Endothelial cell of umbilical vein (primary cell): ENCODE measurements around the gene PRR16. TPM values are rescaled to one million over a fixed set of nuclear protein-coding genes. Genes with fewer than 3 reads are reported as not detected.

Experiments used
- BruUV-seq: library from RNA; stranded (reverse); fragments of 400-500 nt; replicated peaks from 2 replicates; lab custom pipeline; 2021; lab: Mats Ljungman, UMichigan
- CTCF ChIA-PET: fragments of 300-600, 350-600 bp; sonication (Branson Sonifier 250); formaldehyde crosslinking; loops from one replicate; lab custom pipeline; 2021; ENCODE audit warnings: antibody characterized with exemption, inconsistent platforms; lab: Charles Lee
- POLR2A ChIA-PET: fragments of 300-600, 350-600 bp; sonication (Branson Sonifier 250); formaldehyde crosslinking; loops from one replicate; lab custom pipeline; 2021; ENCODE audit warnings: antibody characterized with exemption, inconsistent platforms; lab: Charles Lee
- DNase-seq: peaks from one replicate; pipeline ENCODE4 v3.0.0-alpha.2; 2011; ENCODE audit warnings: low read depth, low spot score
- FAIRE-seq: peaks from 2 replicates; lab custom pipeline; 2011; peaks lifted over from hg19 to GRCh38; lab: Jason Lieb, UNC
- H2AFZ ChIP-seq: 2 replicates; pipeline ENCODE4 v1.6.0; 2012; ENCODE audit warnings: low read depth, low read length, control low read depth, inconsistent platforms
- H3K27ac ChIP-seq: 2 replicates; pipeline ENCODE4 v1.5.1; 2011; ENCODE audit warnings: low read depth, mild to moderate bottlenecking, control low read depth, low read length, moderate library complexity; ENCODE audit not compliant: insufficient read depth
- H3K27me3 ChIP-seq, 2 experiments: 2 replicates each; pipeline versions ENCODE4 v1.6.0 to v1.6.1; 2011; ENCODE audit warnings: low read length in 2 of 2, mixed read lengths in 1 of 2; ENCODE audit not compliant: control insufficient read depth in 2 of 2, insufficient read depth in 2 of 2
- H3K36me3 ChIP-seq, 2 experiments: 2 replicates in 1 of 2; 3 replicates in 1 of 2; pipeline ENCODE4 v1.5.1; 2011; ENCODE audit warnings: low read length in 2 of 2, mild to moderate bottlenecking in 1 of 2, moderate library complexity in 1 of 2; ENCODE audit not compliant: control insufficient read depth in 2 of 2, insufficient read depth in 2 of 2; ENCODE audit errors: extremely low read depth in 1 of 2
- H3K4me1 ChIP-seq: 3 replicates; pipeline ENCODE4 v1.5.1; 2011; ENCODE audit warnings: mild to moderate bottlenecking, low read length; ENCODE audit not compliant: control insufficient read depth, insufficient read depth; ENCODE audit errors: extremely low read depth
- H3K4me2 ChIP-seq: 2 replicates; pipeline ENCODE4 v1.6.1; 2011; ENCODE audit warnings: low read length, control low read depth, mixed read lengths; ENCODE audit not compliant: insufficient read depth
- H3K4me3 ChIP-seq, 3 experiments: fragments of 200-600 bp in 1 of 3; sonication (generic), shearing (Covaris generic) in 1 of 3; replicated peaks in 1 of 3; 2 replicates each; pipeline ENCODE4 v1.5.1; 2011 to 2016; ENCODE audit warnings: control low read depth in 3 of 3, low read length in 3 of 3, mild to moderate bottlenecking in 2 of 3, inconsistent platforms in 1 of 3, low read depth in 1 of 3, moderate library complexity in 1 of 3; ENCODE audit not compliant: insufficient read depth in 1 of 3
- H3K79me2 ChIP-seq: 2 replicates; pipeline ENCODE4 v1.6.0; 2012; ENCODE audit warnings: low read length, inconsistent platforms; ENCODE audit not compliant: control insufficient read depth, insufficient read depth
- H3K9ac ChIP-seq: replicated peaks from 2 replicates; pipeline ENCODE3; 2011; ENCODE audit warnings: low read length, control low read depth; ENCODE audit not compliant: insufficient read depth; ENCODE audit errors: extremely low read depth
- H3K9me1 ChIP-seq: replicated peaks from 3 replicates; pipeline ENCODE4 v1.6.0; 2011; ENCODE audit warnings: mild to moderate bottlenecking, low read length; ENCODE audit not compliant: control insufficient read depth, insufficient read depth; ENCODE audit errors: extremely low read depth
- H3K9me3 ChIP-seq: replicated peaks from 2 replicates; pipeline ENCODE4 v1.5.1; 2012; ENCODE audit warnings: low read length, inconsistent platforms; ENCODE audit not compliant: control insufficient read depth, insufficient read depth
- H4K20me1 ChIP-seq: replicated peaks from 2 replicates; pipeline ENCODE3; 2011; ENCODE audit warnings: mild to moderate bottlenecking, low read length; ENCODE audit not compliant: control insufficient read depth, insufficient read depth; ENCODE audit errors: extremely low read depth
- CTCF ChIP-seq, 2 donors: IDR thresholded peaks; 1 replicate in 1 of 2; 2 replicates in 1 of 2; pipeline ENCODE4 v1.5.1; 2011; ENCODE audit warnings: low read length in 2 of 2, mild to moderate bottlenecking in 2 of 2, moderate library complexity in 2 of 2, control low read depth in 1 of 2, inconsistent platforms in 1 of 2, low read depth in 1 of 2; ENCODE audit not compliant: insufficient read depth in 1 of 2; ENCODE audit errors: extremely low read depth in 1 of 2
- EZH2 ChIP-seq: IDR thresholded peaks from 2 replicates; pipeline ENCODE4 v1.6.1; 2012; ENCODE audit warnings: borderline replicate concordance, low read depth, mild to moderate bottlenecking, moderate library complexity, low read length, inconsistent platforms; ENCODE audit not compliant: severe bottlenecking
- FOS ChIP-seq: IDR thresholded peaks from 2 replicates; pipeline ENCODE4 v1.6.1; 2011; ENCODE audit warnings: mild to moderate bottlenecking, low read length, moderate library complexity, borderline replicate concordance; ENCODE audit not compliant: insufficient read depth
- GATA2 ChIP-seq: IDR thresholded peaks from 2 replicates; pipeline ENCODE4 v1.7.0; 2011; ENCODE audit warnings: low read depth, mild to moderate bottlenecking, moderate library complexity, mixed read lengths, low read length; ENCODE audit not compliant: insufficient read length, insufficient read depth
- JUN ChIP-seq: IDR thresholded peaks from 2 replicates; pipeline ENCODE4 v1.6.1; 2011; ENCODE audit warnings: borderline replicate concordance, low read depth; ENCODE audit not compliant: insufficient read length, insufficient read depth
- MAX ChIP-seq: IDR thresholded peaks from 2 replicates; pipeline ENCODE4 v1.6.1; 2011; ENCODE audit not compliant: insufficient read depth, insufficient read length
- MYC ChIP-seq: IDR thresholded peaks from one replicate; pipeline ENCODE4 v1.6.1; 2011; ENCODE audit warnings: mild to moderate bottlenecking, low read depth, low read length
- POLR2A ChIP-seq: IDR thresholded peaks from 2 replicates; pipeline ENCODE4 v1.6.1; 2012; ENCODE audit warnings: low read depth, mild to moderate bottlenecking, control low read depth, low read length
- POLR2AphosphoS5 ChIP-seq: IDR thresholded peaks from 2 replicates; pipeline ENCODE4 v1.6.1; 2012; ENCODE audit warnings: low read depth, mild to moderate bottlenecking, control low read depth, low read length, moderate library complexity; ENCODE audit not compliant: insufficient read depth
- dilution Hi-C: fragments of 300-500 bp; cut with MboI; formaldehyde crosslinking; loops from one replicate; pipeline ENCODE4 v1.15.0; 2019; ENCODE audit warnings: low sequenced_read_pairs; ENCODE audit not compliant: extremely low pct_ligation_motif_present
- intact Hi-C: fragments of 100-400 bp; cut with micrococcal nuclease; formaldehyde crosslinking; loops from one replicate; pipeline ENCODE4 v1.10.0; 2022
- polyA plus RNA-seq, 4 experiments: library from polyadenylated mRNA; depleted of rRNA in 3 of 4; stranded (reverse) in 3 of 4; unstranded in 1 of 4; fragments of >200 nt; gene quantifications; 2 replicates each; pipeline versions ENCODE4 v1.2.1 to v1.2.3, GENCODE V29; 2011 to 2012; ENCODE audit warnings: missing spikeins in 1 of 4
- total RNA-seq: library from RNA; stranded (reverse); gene quantifications from 2 replicates; pipeline ENCODE4 v1.2.3, GENCODE V29; 2021

Gene PRR16
- total and polyA plus RNA-seq, 2 donors (not counting 3 experiments of a cell fraction or from before 2014, with no cell fraction given): 0.91 to 1.2 TPM

- no peaks in the 10 kb centered on the region for H3K9me1 ChIP-seq
- H3K27me3 ChIP-seq: no peaks in the 10 kb centered on the region
- intact Hi-C loops (no loop called here), dilution Hi-C loops (no loop called here)
- no peak overlapping the region for H3K9ac ChIP-seq
- no peak overlapping the region for H3K4me3 ChIP-seq
- H3K4me1 ChIP-seq: no peaks in the 10 kb centered on the region
- TF ChIP-seq CTCF (IDR thresholded peaks at IDR 0.05; ENCODE audit: extremely low read depth in 1 of 2, insufficient read depth in 1 of 2, low read depth in 1 of 2, low read length in 2 of 2): no peak
- no peak for TF ChIP-seq POLR2AphosphoS5
- no peak for TF ChIP-seq FOS
- TF ChIP-seq POLR2A: no peak
- no peak for TF ChIP-seq JUN
- TF ChIP-seq MYC: no peak
- no peak for TF ChIP-seq GATA2
- no peak overlapping the region for H3K27ac ChIP-seq
- H3K4me2 ChIP-seq: no peak overlapping the region
- H2AFZ ChIP-seq: no peak overlapping the region
- no peaks in the 10 kb centered on the region for H3K9me3 ChIP-seq
- ChIA-PET POLR2A (no interaction called here), CTCF (no interaction called here)
- H3K36me3 ChIP-seq: no peaks in the 10 kb centered on the region
- H4K20me1 ChIP-seq: no peaks in the 10 kb centered on the region
- BruUV-seq: no TSS peak
- DNase-seq (no peak), FAIRE-seq (no peak)
- no peaks in the 10 kb centered on the region for H3K79me2 ChIP-seq
Measured at GRCh38 chr5:120630550-120630949, 166.4 kb downstream of the PRR16 start.

GRCh38 chr5:120631611-120632010 lies 167.5 kb downstream of the PRR16 start:
- H4K20me1 ChIP-seq: no peaks in the 10 kb centered on the region
- FAIRE-seq (no peak), DNase-seq (no peak)
- no peaks in the 10 kb centered on the region for H3K9me1 ChIP-seq
- no peak overlapping the region for H3K4me3 ChIP-seq
- no peak overlapping the region for H3K27ac ChIP-seq
- H3K9ac ChIP-seq: no peak overlapping the region
- TF ChIP-seq POLR2AphosphoS5 (no peak), POLR2A (no peak), MYC (no peak), EZH2 (no peak), JUN (no peak), MAX (no peak), GATA2 (no peak), FOS (no peak), CTCF (IDR thresholded peaks at IDR 0.05; ENCODE audit: extremely low read depth in 1 of 2, insufficient read depth in 1 of 2, low read depth in 1 of 2, low read length in 2 of 2) (no peak)
- H3K27me3 ChIP-seq: no peaks in the 10 kb centered on the region
- no peak overlapping the region for H2AFZ ChIP-seq
- H3K4me2 ChIP-seq: no peak overlapping the region
- H3K4me1 ChIP-seq: no peaks in the 10 kb centered on the region
- H3K9me3 ChIP-seq: no peaks in the 10 kb centered on the region
- H3K36me3 ChIP-seq: no peaks in the 10 kb centered on the region
- intact Hi-C loops (no loop called here), dilution Hi-C loops (no loop called here)
- ChIA-PET CTCF (no interaction called here), POLR2A (no interaction called here)
- no peaks in the 10 kb centered on the region for H3K79me2 ChIP-seq
- no TSS peak for BruUV-seq
